ENCODE results near the gene TMEM254.

GRCh38 chr10:80126876-80127275, 48.4 kb downstream of the TMEM254 start:
- TF ChIP-seq CTCF (IDR thresholded peaks at IDR 0.05; ENCODE audit: insufficient read depth, low read length, poor library complexity, severe bottlenecking) (no peak), EZH2phosphoT487 (conservative IDR thresholded peaks at IDR 0.05; ENCODE audit: low read length) (no peak)
